HepG2 (cell line): Measurements from ENCODE around the gene ITIH1. TPM values are rescaled to one million over a fixed set of nuclear protein-coding genes. Genes with fewer than 3 reads are reported as not detected.

Experiments
- ATAC-seq: fragments of 200-7000 bp; cut with Tn5 transposase; 3 replicates; pipeline ENCODE4 v1.9.1; 2020; ENCODE audit warnings: mild to moderate bottlenecking, moderate library complexity
- BruUV-seq: library from RNA; stranded (reverse); fragments of 400-500 nt; replicated peaks from 2 replicates; lab custom pipeline; 2021; lab: Mats Ljungman, UMichigan
- CTCF ChIA-PET: fragments of 300-600 bp; formaldehyde crosslinking; extraction: SDS; loops from one replicate; lab custom pipeline; 2021; ENCODE audit warnings: low total read pairs, inconsistent platforms, low intra/inter-chr PET ratio; lab: Yijun Ruan, JAX
- POLR2A ChIA-PET: fragments of 350-600 bp; sonication (Branson Sonifier 250); formaldehyde crosslinking; loops from one replicate; lab custom pipeline; 2020; ENCODE audit warnings: antibody characterized with exemption, inconsistent platforms; lab: Yijun Ruan, JAX
- DNase-seq: peaks from one replicate; pipeline ENCODE4 v3.0.0-alpha.2; 2015; ENCODE audit warnings: low spot score
- FAIRE-seq: peaks from 3 replicates; lab custom pipeline; 2011; peaks lifted over from hg19 to GRCh38; lab: Jason Lieb, UNC
- H2AFZ ChIP-seq: one replicate; pipeline ENCODE4 v1.6.1; 2011; ENCODE audit warnings: low read length, inconsistent platforms
- H3K27ac ChIP-seq: fragments of 300-600 bp; 3 replicates; pipeline ENCODE4 v1.8.0; 2011; ENCODE audit warnings: mixed run types, mild to moderate bottlenecking, mixed read lengths, low read length, inconsistent platforms; ENCODE audit not compliant: insufficient read depth; ENCODE audit errors: extremely low read length
- H3K27me3 ChIP-seq, 2 experiments: fragments of 200-600 bp in 1 of 2; 2 replicates in 1 of 2; 3 replicates in 1 of 2; pipeline versions ENCODE4 v1.6.0 to v1.8.0; 2011; ENCODE audit warnings: low read length in 2 of 2, mild to moderate bottlenecking in 2 of 2, moderate library complexity in 2 of 2, inconsistent platforms in 1 of 2; ENCODE audit not compliant: insufficient read depth in 2 of 2, control insufficient read depth in 1 of 2
- H3K36me3 ChIP-seq, 2 experiments: fragments of 200-600 bp in 1 of 2; replicated peaks in 1 of 2; 2 replicates in 1 of 2; 3 replicates in 1 of 2; pipeline versions ENCODE4 v1.5.1 to v1.8.0; 2011; ENCODE audit warnings: low read length in 2 of 2, inconsistent platforms in 1 of 2; ENCODE audit not compliant: insufficient read depth in 2 of 2, control insufficient read depth in 1 of 2
- H3K4me1 ChIP-seq: 2 replicates; pipeline ENCODE4 v1.5.1; 2012; ENCODE audit warnings: low read length, inconsistent platforms; ENCODE audit not compliant: insufficient read depth
- H3K4me2 ChIP-seq: 2 replicates; pipeline ENCODE4 v1.6.0; 2011; ENCODE audit warnings: low read depth, low read length, inconsistent platforms
- H3K4me3 ChIP-seq, 3 experiments: fragments of 200-600 bp in 1 of 3; sonication (generic), shearing (Covaris generic) in 1 of 3; replicated peaks in 1 of 3; 2 replicates each; pipeline ENCODE4 v1.5.1; 2011 to 2016; ENCODE audit warnings: low read length in 3 of 3, inconsistent platforms in 2 of 3, low read depth in 2 of 3, mild to moderate bottlenecking in 2 of 3, control low read depth in 1 of 3, mixed read lengths in 1 of 3; ENCODE audit not compliant: insufficient read depth in 1 of 3
- H3K79me2 ChIP-seq: one replicate; pipeline ENCODE4 v1.6.1; 2011; ENCODE audit warnings: low read length, inconsistent platforms; ENCODE audit not compliant: insufficient read depth
- H3K9ac ChIP-seq: 2 replicates; pipeline ENCODE4 v1.6.0; 2011; ENCODE audit warnings: mild to moderate bottlenecking, low read depth, low read length, inconsistent platforms; ENCODE audit not compliant: insufficient read depth
- H3K9me3 ChIP-seq: 2 replicates; pipeline ENCODE4 v1.5.1; 2012; ENCODE audit warnings: mild to moderate bottlenecking, low read length
- H4K20me1 ChIP-seq: 2 replicates; pipeline ENCODE4 v1.6.0; 2011; ENCODE audit warnings: inconsistent platforms, mild to moderate bottlenecking, low read length, moderate library complexity; ENCODE audit not compliant: insufficient read depth
- HNRNPH1 ChIP-seq: fragments of 200-400 bp; formaldehyde crosslinking; optimal IDR thresholded peaks from 2 replicates; pipeline ENCODE3; 2017; ENCODE audit warnings: mild to moderate bottlenecking, low read depth, low read length
- MAFF ChIP-seq: IDR thresholded peaks from 2 replicates; pipeline ENCODE4 v1.6.1; 2011; ENCODE audit warnings: low read depth, low read length, improper control_type of control experiment
- MBD4 ChIP-seq: IDR thresholded peaks from 2 replicates; pipeline ENCODE4 v1.6.1; 2012; ENCODE audit warnings: low read length, inconsistent platforms, borderline replicate concordance
- MEIS1 ChIP-seq: sonication (generic); formaldehyde crosslinking; IDR thresholded peaks from 2 replicates; pipeline ENCODE4 v1.9.0; 2021; ENCODE audit warnings: mild to moderate bottlenecking, missing genetic modification reagents, moderate library complexity, borderline replicate concordance
- NFE2L2 ChIP-seq: fragments of 150-350 bp; IDR thresholded peaks from 2 replicates; pipeline ENCODE4 v1.6.1; 2014; ENCODE audit warnings: low read length
- NFKBIZ ChIP-seq: IDR thresholded peaks from 2 replicates; pipeline ENCODE4 v1.6.1; 2018; ENCODE audit warnings: missing genetic modification reagents, missing compliant biosample characterization
- PLRG1 ChIP-seq: fragments of 450-650 bp; conservative IDR thresholded peaks from 2 replicates; pipeline ENCODE4 v1.6.1; 2016
- SKIL ChIP-seq: sonication (generic); formaldehyde crosslinking; IDR thresholded peaks from 2 replicates; pipeline ENCODE4 v1.8.0; 2022; ENCODE audit warnings: missing genetic modification reagents, mild to moderate bottlenecking, moderate library complexity, borderline replicate concordance
- SP140L ChIP-seq: sonication (generic); formaldehyde crosslinking; IDR thresholded peaks from 2 replicates; pipeline ENCODE4 v1.4.0; 2020; ENCODE audit warnings: missing genetic modification reagents, borderline replicate concordance
- ZMYM3 ChIP-seq: sonication (generic); formaldehyde crosslinking; IDR thresholded peaks from 2 replicates; pipeline ENCODE4 v1.5.1; 2020; ENCODE audit warnings: mild to moderate bottlenecking, missing genetic modification reagents
- ZNF224 ChIP-seq: sonication (generic); formaldehyde crosslinking; IDR thresholded peaks from 2 replicates; pipeline ENCODE4 v1.5.0; 2020; ENCODE audit warnings: mild to moderate bottlenecking, missing genetic modification reagents
- ZNF768 ChIP-seq: sonication (generic); formaldehyde crosslinking; IDR thresholded peaks from 2 replicates; pipeline ENCODE4 v1.4.0; 2020; ENCODE audit warnings: missing genetic modification reagents
- WGBS: methylation state at CpG from one replicate; pipeline ENCODE4 v1.1.6; 2017; ENCODE audit warnings: low lambda C conversion rate; 5-methylcytosine and 5-hydroxymethylcytosine counted together
- in situ Hi-C: cut with HindIII; loops from 2 replicates; pipeline ENCODE4 v1.10.0; 2017; ENCODE audit warnings: low pct_unique_long_range_greater_than_20kb; ENCODE audit not compliant: extremely low pct_ligation_motif_present
- intact Hi-C: fragments of 100-400 bp; cut with micrococcal nuclease; formaldehyde crosslinking; loops from one replicate; pipeline ENCODE4 v1.10.0; 2022; ENCODE audit not compliant: unreplicated experiment
- polyA plus RNA-seq, 8 experiments: library from polyadenylated mRNA; depleted of rRNA in 3 of 8; stranded (reverse) in 7 of 8; unstranded in 1 of 8; fragments of >200 nt; fragmentation: Illumina TruSeq in 4 of 8; extraction: Trizol in 4 of 8; gene quantifications; 2 replicates each; pipeline versions ENCODE4 v1.2.1 to v1.2.3, GENCODE V29; 2011 to 2016; ENCODE audit warnings: low read depth in 4 of 8, missing spikeins in 1 of 8, mixed read lengths in 1 of 8; ENCODE audit not compliant: insufficient read depth in 1 of 8
- total RNA-seq, 5 experiments: library from RNA; depleted of rRNA; stranded (reverse); fragments of >200 nt; fragmentation: Illumina TruSeq; extraction: Trizol; gene quantifications; 2 replicates each; pipeline ENCODE4 v1.2.3, GENCODE V29; 2016; ENCODE audit warnings: low read depth in 1 of 5
- TF ChIP-seq, protein P1 (sequence below): sonication (generic); formaldehyde crosslinking; IDR thresholded peaks from 2 replicates; pipeline ENCODE4 v1.4.0; 2020; ENCODE audit warnings: missing genetic modification reagents, borderline replicate concordance
- TF ChIP-seq, protein P2 (sequence below): sonication (generic); formaldehyde crosslinking; IDR thresholded peaks from 2 replicates; pipeline ENCODE4 v1.8.1; 2023; ENCODE audit warnings: missing genetic modification reagents, mild to moderate bottlenecking, borderline replicate concordance

ITIH1 gene
- total and polyA plus RNA-seq, 2 of the 13 experiments (the other 11 are each of a cell fraction or from before 2014, with no cell fraction given) = 12.3 to 19.6 TPM

GRCh38 chr3:52790337-52790736 lies 12.9 kb downstream of the ITIH1 start:
- ATAC-seq (no peak), DNase-seq (no peak), FAIRE-seq (no peak)
- no peak overlapping the region for H3K4me2 ChIP-seq
- H3K27me3 ChIP-seq = no peaks in the 10 kb centered on the region
- in situ Hi-C loops = no loop called here
- no peaks in the 10 kb centered on the region for H4K20me1 ChIP-seq
- no peak overlapping the region for H3K27ac ChIP-seq
- H3K4me1 ChIP-seq = peaks cover 100% of the 10 kb centered on the region
- CTCF ChIA-PET = no interaction called here
- BruUV-seq = no TSS peak
- no peak overlapping the region for H3K4me3 ChIP-seq
- no peaks in the 10 kb centered on the region for H3K36me3 ChIP-seq
- POLR2A ChIA-PET = interaction anchor here (0.7 to 4.4 kb wide), 2 partner anchors 9 to 20 kb away, joined by 3 to 21 read pairs; partner anchors contain the start of gene NEK4
- intact Hi-C loops = no loop called here
- WGBS = 92% methylated on average over 7 of the region's 7 CpGs
- no peak overlapping the region for H2AFZ ChIP-seq
- no peaks in the 10 kb centered on the region for H3K79me2 ChIP-seq
- H3K9ac ChIP-seq = no peak overlapping the region
- TF ChIP-seq ZNF768 (CRISPR knock-in tag) = peak; percentile 97
- TF ChIP-seq MBD4 = no peak
- 0 out of 2 replicates have a peak, but pooled peaks have one; percentile 24 for TF ChIP-seq SKIL (CRISPR knock-in tag)
- no peak for TF ChIP-seq HNRNPH1
- TF ChIP-seq NFE2L2 = no peak
- peak; percentile 83 for TF ChIP-seq ZMYM3 (CRISPR knock-in tag)
- no peaks in the 10 kb centered on the region for H3K9me3 ChIP-seq

DNA sequence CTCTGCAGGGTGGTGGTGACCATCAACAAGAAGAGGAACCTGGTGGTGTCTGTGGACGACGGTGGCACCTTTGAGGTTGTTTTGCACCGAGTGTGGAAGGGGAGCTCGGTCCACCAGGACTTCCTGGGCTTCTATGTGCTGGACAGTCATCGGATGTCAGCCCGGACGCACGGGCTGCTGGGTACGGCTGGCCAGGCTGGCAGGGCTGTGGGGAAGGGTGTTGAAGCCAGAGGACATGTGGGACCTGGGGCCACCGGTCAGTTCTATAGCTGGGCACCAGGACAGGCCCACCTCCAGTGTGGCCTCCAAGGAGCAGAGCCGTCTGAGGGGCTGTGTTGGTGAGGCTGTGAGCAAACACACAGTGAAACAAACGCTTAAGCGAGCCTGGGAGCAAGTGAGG lies 13.3 kb downstream of the ITIH1 start:
- H3K27ac ChIP-seq = no peak overlapping the region
- POLR2A ChIA-PET = interaction anchor here (10.9 kb wide), 1 partner anchor 12 kb away, joined by 466 read pairs; the partner anchor contains the start of genes ITIH1 and NEK4
- no peaks in the 10 kb centered on the region for H3K36me3 ChIP-seq
- peaks cover 100% of the 10 kb centered on the region for H3K4me1 ChIP-seq
- no peak for ATAC-seq
- no peak overlapping the region for H3K9ac ChIP-seq
- no peaks in the 10 kb centered on the region for H3K9me3 ChIP-seq
- no peaks in the 10 kb centered on the region for H4K20me1 ChIP-seq
- in situ Hi-C loops (no loop called here), intact Hi-C loops (no loop called here)
- no peak overlapping the region for H3K4me2 ChIP-seq
- no peak for DNase-seq
- no TSS peak for BruUV-seq
- FAIRE-seq = no peak
- H3K27me3 ChIP-seq = no peaks in the 10 kb centered on the region
- peaks cover 3% of the 10 kb centered on the region for H3K79me2 ChIP-seq
- no peak overlapping the region for H2AFZ ChIP-seq
- H3K4me3 ChIP-seq = no peak overlapping the region
- 80% methylated on average over 8 of the region's 13 CpGs for WGBS
- CTCF ChIA-PET = no interaction called here
- no peak for TF ChIP-seq PLRG1
- no peak for TF ChIP-seq MEIS1
- TF ChIP-seq NFKBIZ (CRISPR knock-in tag) = no peak
- no peak for TF ChIP-seq MAFF
- TF ChIP-seq, protein P1, sequence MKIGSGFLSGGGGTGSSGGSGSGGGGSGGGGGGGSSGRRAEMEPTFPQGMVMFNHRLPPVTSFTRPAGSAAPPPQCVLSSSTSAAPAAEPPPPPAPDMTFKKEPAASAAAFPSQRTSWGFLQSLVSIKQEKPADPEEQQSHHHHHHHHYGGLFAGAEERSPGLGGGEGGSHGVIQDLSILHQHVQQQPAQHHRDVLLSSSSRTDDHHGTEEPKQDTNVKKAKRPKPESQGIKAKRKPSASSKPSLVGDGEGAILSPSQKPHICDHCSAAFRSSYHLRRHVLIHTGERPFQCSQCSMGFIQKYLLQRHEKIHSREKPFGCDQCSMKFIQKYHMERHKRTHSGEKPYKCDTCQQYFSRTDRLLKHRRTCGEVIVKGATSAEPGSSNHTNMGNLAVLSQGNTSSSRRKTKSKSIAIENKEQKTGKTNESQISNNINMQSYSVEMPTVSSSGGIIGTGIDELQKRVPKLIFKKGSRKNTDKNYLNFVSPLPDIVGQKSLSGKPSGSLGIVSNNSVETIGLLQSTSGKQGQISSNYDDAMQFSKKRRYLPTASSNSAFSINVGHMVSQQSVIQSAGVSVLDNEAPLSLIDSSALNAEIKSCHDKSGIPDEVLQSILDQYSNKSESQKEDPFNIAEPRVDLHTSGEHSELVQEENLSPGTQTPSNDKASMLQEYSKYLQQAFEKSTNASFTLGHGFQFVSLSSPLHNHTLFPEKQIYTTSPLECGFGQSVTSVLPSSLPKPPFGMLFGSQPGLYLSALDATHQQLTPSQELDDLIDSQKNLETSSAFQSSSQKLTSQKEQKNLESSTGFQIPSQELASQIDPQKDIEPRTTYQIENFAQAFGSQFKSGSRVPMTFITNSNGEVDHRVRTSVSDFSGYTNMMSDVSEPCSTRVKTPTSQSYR (CRISPR knock-in tag) = no peak
- TF ChIP-seq SP140L (CRISPR knock-in tag) = no peak
- TF ChIP-seq, protein P2, sequence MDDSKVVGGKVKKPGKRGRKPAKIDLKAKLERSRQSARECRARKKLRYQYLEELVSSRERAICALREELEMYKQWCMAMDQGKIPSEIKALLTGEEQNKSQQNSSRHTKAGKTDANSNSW = no peak
- no peak for TF ChIP-seq ZNF224
